ENCODE measurements around the gene EPHB6.

The EPHB6 gene

GRCh38 chr7:142898377-142899170 is 43.7 kb downstream of the EPHB6 start:
- FAIRE-seq = no peak

- no peak for FAIRE-seq
Observed at GRCh38 chr7:142899661-142900060, 44.8 kb downstream of the EPHB6 start.

- FAIRE-seq = no peak
Observed at GRCh38 chr7:142901426-142902259, 46.8 kb downstream of the EPHB6 start.

DNA sequence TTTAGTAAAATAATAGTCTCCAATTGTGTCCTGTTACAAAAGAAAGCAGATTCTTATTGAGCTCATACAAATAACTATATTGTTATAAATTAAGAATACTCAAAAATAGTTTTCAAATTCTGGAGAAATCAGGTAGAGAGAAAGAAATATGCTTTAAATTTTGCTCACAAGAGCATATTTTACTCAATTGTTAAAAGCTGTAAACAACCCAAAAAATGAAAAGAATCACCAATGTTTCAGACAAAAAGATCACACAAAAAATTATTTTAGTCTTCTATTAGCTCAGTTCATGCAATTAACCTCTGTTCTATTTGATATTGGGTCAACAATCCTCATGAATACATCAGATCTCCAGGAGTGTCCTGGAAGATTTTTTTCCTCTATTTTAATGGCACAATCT is 49.3 kb downstream of the EPHB6 start:
- FAIRE-seq = no peak

DNA sequence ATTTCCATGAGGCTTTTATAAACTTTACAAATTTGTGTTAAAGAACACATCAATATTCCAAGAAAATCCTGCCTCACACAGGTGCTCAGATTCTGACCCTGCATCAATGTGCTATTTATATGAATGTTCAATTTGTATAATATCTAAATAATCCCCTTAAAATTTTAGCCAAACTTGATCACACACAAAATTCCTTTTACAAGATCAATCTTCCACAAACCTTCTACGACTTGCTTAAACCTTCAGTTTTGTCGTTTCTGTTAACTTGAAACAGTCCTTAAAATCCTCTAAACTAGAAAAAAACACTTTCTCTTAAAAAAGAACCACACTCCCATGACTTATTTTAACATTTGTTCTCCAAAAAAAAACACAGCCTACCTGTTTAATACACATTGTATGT is 50.9 kb downstream of the EPHB6 start:
- FAIRE-seq = no peak

- FAIRE-seq = no peak
Observed at GRCh38 chr7:142906643-142907042, 51.8 kb downstream of the EPHB6 start.

- FAIRE-seq = no peak
Observed at GRCh38 chr7:142908290-142908689, 53.4 kb downstream of the EPHB6 start.

GRCh38 chr7:142908921-142909890 is 54.3 kb downstream of the EPHB6 start:
- no peak for FAIRE-seq

GRCh38 chr7:142910031-142910433 is 55.2 kb downstream of the EPHB6 start:
- no peak for FAIRE-seq

GRCh38 chr7:142910481-142910880 is 55.6 kb downstream of the EPHB6 start:
- no peak for FAIRE-seq

DNA sequence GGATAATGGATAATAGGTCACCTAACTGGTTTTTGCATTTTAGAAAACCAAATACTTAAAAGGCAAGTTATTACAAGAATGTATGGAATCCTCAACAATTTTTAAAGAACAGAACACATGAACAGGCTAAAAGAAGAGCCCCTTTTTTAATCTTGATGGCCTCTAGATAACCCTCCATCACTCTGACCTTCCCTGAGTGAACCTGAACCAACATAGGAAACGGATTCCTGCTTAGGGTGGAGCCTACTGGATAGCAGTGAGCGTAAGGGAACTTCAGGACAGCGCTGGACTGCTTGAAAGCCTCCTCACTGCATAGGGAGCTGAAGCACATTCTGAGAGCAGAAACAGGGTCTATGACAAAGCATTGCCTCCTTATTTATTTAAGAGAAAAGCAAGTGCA is 58.2 kb downstream of the EPHB6 start:
- no peak for FAIRE-seq

- no peak for FAIRE-seq
Observed at GRCh38 chr7:142913566-142913965, 58.7 kb downstream of the EPHB6 start.

DNA sequence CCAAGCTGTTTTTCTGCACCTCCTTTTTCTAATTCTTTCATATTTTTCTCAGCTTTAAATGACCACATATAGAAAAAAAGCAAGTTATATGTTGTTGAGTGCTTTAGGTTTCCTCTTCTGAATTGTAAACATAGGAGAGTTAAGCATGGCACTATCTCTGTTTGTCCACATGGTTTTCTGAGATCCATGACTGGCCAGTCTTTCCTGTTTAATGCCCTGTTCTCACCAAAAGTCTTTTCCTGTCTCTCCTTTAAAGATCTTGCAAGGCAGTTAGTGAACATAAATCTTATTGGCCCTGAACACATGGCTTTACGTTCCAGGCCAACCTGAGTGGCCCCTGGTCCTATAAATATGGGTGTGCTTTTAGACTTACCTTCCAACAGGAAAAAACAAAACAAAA is 59.2 kb downstream of the EPHB6 start:
- FAIRE-seq = no peak

DNA sequence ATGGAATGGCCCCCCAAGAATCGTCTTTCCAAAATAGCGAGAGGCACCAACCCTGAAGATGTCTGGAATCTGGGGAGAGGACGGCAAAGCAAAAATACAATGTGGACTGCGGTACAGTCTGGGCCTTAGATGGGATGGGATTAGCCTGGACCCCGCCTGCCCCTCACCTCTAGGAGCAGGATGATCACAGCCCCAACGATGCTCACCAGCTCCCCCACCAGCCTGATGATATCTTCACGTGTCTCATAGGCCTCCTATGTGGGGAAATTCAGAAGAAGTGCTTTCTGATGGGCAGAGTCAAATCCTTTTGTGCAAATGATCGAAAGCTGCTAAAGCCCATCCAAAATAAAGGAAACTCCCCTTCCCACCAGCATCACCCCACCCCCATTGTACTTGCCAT is 60.4 kb downstream of the EPHB6 start:
- FAIRE-seq = no peak

- no peak for FAIRE-seq
Observed at GRCh38 chr7:142916508-142916907, 61.6 kb downstream of the EPHB6 start.

DNA sequence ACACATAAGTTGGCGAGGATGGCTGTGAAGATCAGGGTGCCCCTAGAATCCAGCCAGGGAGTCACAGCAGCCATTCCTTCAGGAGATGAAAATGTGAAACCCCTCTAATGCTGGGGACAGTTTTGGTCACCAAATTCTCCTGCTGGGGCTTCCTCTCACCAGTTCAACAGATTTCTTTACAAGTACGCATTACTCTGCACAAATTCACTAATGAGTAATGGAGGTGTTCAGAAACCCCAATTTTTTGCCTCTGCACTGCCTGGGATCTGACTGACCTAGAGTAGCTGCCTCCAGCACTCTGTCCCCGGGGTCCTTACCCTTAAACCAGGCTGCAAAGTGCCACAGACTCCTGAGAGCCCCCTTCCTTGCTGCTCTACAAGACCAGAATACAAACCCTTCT is 62.6 kb downstream of the EPHB6 start:
- FAIRE-seq = no peak

DNA sequence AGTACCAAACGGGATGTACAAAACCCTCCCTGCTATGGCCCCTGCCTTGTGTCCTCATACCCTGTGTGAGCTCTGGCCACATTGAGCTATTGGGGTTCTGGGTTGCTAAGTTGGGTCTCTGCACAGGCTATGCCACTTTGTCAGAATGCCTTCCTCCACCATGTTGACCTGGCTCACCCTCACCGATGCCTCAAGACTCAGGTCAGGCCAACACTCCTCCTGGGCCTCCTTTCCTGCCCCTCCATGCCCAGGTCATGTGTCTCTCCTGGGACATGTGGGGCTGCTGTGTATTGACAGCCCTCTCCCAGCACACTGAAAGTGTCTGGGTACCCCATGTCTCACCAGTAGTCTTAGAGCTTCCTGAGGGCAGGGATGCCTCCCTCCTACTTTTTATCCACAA is 64.0 kb downstream of the EPHB6 start:
- FAIRE-seq = no peak

DNA sequence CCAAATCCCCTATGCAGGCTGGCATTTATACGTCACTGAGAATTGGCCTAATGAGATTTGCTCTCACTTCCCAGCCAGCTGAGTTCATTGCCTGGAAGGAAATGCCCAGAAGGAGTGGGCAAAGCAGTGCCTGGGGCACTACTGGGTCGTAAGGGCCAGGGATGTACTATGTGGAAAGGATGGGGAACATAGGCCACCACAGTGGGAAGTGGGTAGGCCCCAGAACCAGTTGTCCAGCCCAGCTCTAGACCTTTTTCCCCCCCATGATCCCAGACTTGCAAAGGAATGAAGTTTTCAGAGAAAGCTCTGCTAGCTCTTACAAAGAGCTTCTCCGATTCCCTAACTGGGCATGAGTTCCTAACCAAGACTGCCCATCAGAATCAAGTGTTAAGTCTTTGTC is 64.8 kb downstream of the EPHB6 start:
- no peak for FAIRE-seq
